IMR-90 (cell line): ENCODE data around the gene IFFO2. TPM values are rescaled to one million over a fixed set of nuclear protein-coding genes. Genes with fewer than 3 reads are reported as not detected.

ENCODE experiments used
- ATAC-seq: fragments of 200-7000 bp; cut with Tn5 transposase; 2 replicates; pipeline ENCODE4 v1.9.1; 2020; ENCODE audit warnings: low read depth, mild to moderate bottlenecking, moderate library complexity
- BruUV-seq: library from RNA; stranded (reverse); fragments of 400-500 nt; replicated peaks from 2 replicates; lab custom pipeline; 2021; lab: Mats Ljungman, UMichigan
- CTCF ChIA-PET: fragments of 300-600 bp; formaldehyde crosslinking; extraction: SDS; loops from one replicate; lab custom pipeline; 2021; ENCODE audit warnings: antibody characterized with exemption; lab: Yijun Ruan, JAX
- POLR2A ChIA-PET: fragments of 300-600 bp; sonication (Branson Sonifier 250); formaldehyde crosslinking; loops from one replicate; lab custom pipeline; 2022; ENCODE audit warnings: antibody characterized with exemption; ENCODE audit not compliant: unreplicated experiment; lab: Charles Lee
- DNase-seq: peaks from one replicate; pipeline ENCODE4 v3.0.0; 2013
- H2AFZ ChIP-seq: replicated peaks from 2 replicates; pipeline ENCODE3; 2013; ENCODE audit warnings: low read length, mild to moderate bottlenecking; ENCODE audit not compliant: poor library complexity
- H2AK5ac ChIP-seq: 2 replicates; pipeline ENCODE4 v1.6.1; 2013; ENCODE audit warnings: low read depth, low read length, inconsistent platforms
- H2AK9ac ChIP-seq: replicated peaks from 2 replicates; pipeline ENCODE3; 2013; ENCODE audit warnings: mild to moderate bottlenecking, low read depth, low read length, moderate library complexity; ENCODE audit not compliant: poor library complexity
- H2BK120ac ChIP-seq: 2 replicates; pipeline ENCODE4 v1.6.1; 2013; ENCODE audit warnings: low read depth, low read length, inconsistent platforms
- H2BK15ac ChIP-seq: 3 replicates; pipeline ENCODE4 v1.6.1; 2013; ENCODE audit warnings: low read depth, low read length, inconsistent platforms
- H2BK20ac ChIP-seq: 2 replicates; pipeline ENCODE4 v1.6.1; 2013; ENCODE audit warnings: low read depth, mild to moderate bottlenecking, inconsistent platforms, low read length, moderate library complexity
- H2BK5ac ChIP-seq: 2 replicates; pipeline ENCODE4 v1.6.1; 2013; ENCODE audit warnings: mild to moderate bottlenecking, low read depth, low read length, inconsistent platforms; ENCODE audit not compliant: poor library complexity, severe bottlenecking
- H3K14ac ChIP-seq: replicated peaks from 2 replicates; pipeline ENCODE4 v1.6.1; 2013; ENCODE audit warnings: low read depth, low read length, inconsistent platforms
- H3K18ac ChIP-seq: 2 replicates; pipeline ENCODE4 v1.6.1; 2013; ENCODE audit warnings: low read depth, low read length, control low read depth
- H3K23ac ChIP-seq: 2 replicates; pipeline ENCODE4 v1.6.1; 2013; ENCODE audit warnings: low read depth, low read length, inconsistent platforms
- H3K27ac ChIP-seq: 2 replicates; pipeline ENCODE4 v1.5.1; 2013; ENCODE audit warnings: mild to moderate bottlenecking, control low read depth, low read length; ENCODE audit not compliant: insufficient read depth
- H3K27me3 ChIP-seq: 2 replicates; pipeline ENCODE4 v1.6.1; 2013; ENCODE audit warnings: low read length; ENCODE audit not compliant: control insufficient read depth, insufficient read depth
- H3K36me3 ChIP-seq: 2 replicates; pipeline ENCODE4 v1.6.1; 2013; ENCODE audit warnings: low read length, mixed read lengths; ENCODE audit not compliant: control insufficient read depth, insufficient read depth
- H3K4ac ChIP-seq: 2 replicates; pipeline ENCODE4 v1.6.1; 2013; ENCODE audit warnings: low read depth, low read length, inconsistent platforms
- H3K4me1 ChIP-seq: 2 replicates; pipeline ENCODE4 v1.6.1; 2013; ENCODE audit warnings: low read length, mixed read lengths; ENCODE audit not compliant: control insufficient read depth, insufficient read depth
- H3K4me2 ChIP-seq: 2 replicates; pipeline ENCODE4 v1.6.1; 2013; ENCODE audit warnings: low read depth, mild to moderate bottlenecking, control low read depth, low read length, moderate library complexity
- H3K4me3 ChIP-seq: 2 replicates; pipeline ENCODE4 v1.5.1; 2013; ENCODE audit warnings: low read depth, mild to moderate bottlenecking, control low read depth, low read length, moderate library complexity; ENCODE audit not compliant: insufficient read depth
- H3K56ac ChIP-seq: 2 replicates; pipeline ENCODE4 v1.6.1; 2013; ENCODE audit warnings: low read length, inconsistent platforms; ENCODE audit not compliant: insufficient read depth; ENCODE audit errors: extremely low read depth
- H3K79me1 ChIP-seq, 2 experiments: 2 replicates each; pipeline ENCODE4 v1.6.1; 2013; ENCODE audit warnings: low read length in 2 of 2, inconsistent platforms in 1 of 2, low read depth in 1 of 2
- H3K9ac ChIP-seq: 2 replicates; pipeline ENCODE4 v1.6.1; 2013; ENCODE audit warnings: low read depth, low read length, control low read depth
- H3K9me1 ChIP-seq: 2 replicates; pipeline ENCODE4 v1.6.1; 2013; ENCODE audit warnings: low read length, inconsistent platforms; ENCODE audit not compliant: insufficient read depth
- H3K9me3 ChIP-seq: 2 replicates; pipeline ENCODE4 v1.6.1; 2013; ENCODE audit warnings: low read length; ENCODE audit not compliant: control insufficient read depth, insufficient read depth
- H4K20me1 ChIP-seq: 2 replicates; pipeline ENCODE4 v1.6.1; 2013; ENCODE audit warnings: low read length, inconsistent platforms; ENCODE audit not compliant: insufficient read depth
- H4K5ac ChIP-seq: 2 replicates; pipeline ENCODE4 v1.6.1; 2013; ENCODE audit warnings: mild to moderate bottlenecking, low read depth, low read length, control low read depth
- H4K8ac ChIP-seq, 2 experiments: 2 replicates each; pipeline ENCODE4 v1.6.1; 2013; ENCODE audit warnings: low read depth in 2 of 2, low read length in 2 of 2, control low read depth in 1 of 2, inconsistent platforms in 1 of 2
- H4K91ac ChIP-seq: 2 replicates; pipeline ENCODE4 v1.6.1; 2013; ENCODE audit warnings: low read depth, low read length, inconsistent platforms; ENCODE audit not compliant: insufficient read depth
- BHLHE40 ChIP-seq: fragments of 150-350 bp; IDR thresholded peaks from 2 replicates; pipeline ENCODE4 v1.6.1; 2016; ENCODE audit warnings: mild to moderate bottlenecking, low read depth, low read length
- CTCF ChIP-seq: conservative IDR thresholded peaks from 2 replicates; pipeline ENCODE4 v1.5.1; 2012; ENCODE audit warnings: mild to moderate bottlenecking, low read depth, low read length, improper control_type of control experiment
- WGBS, 2 experiments: methylation state at CpG; one replicate each; pipeline versions ENCODE4 v1.1.5 to v1.1.7; 2013; ENCODE audit warnings: missing lambda C conversion rate in 2 of 2; ENCODE audit not compliant: insufficient read length in 1 of 2; ENCODE audit errors: extremely low coverage in 2 of 2; 5-methylcytosine and 5-hydroxymethylcytosine counted together
- dilution Hi-C: fragments of 300-500 bp; cut with HindIII; formaldehyde crosslinking; loops from one replicate; pipeline ENCODE4 v1.14.3; 2018; ENCODE audit warnings: low sequenced_read_pairs; ENCODE audit not compliant: unreplicated experiment
- in situ Hi-C: fragments of 300-500 bp; cut with MboI; formaldehyde crosslinking; loops from 3 replicates; pipeline ENCODE4 v1.14.3; 2019; ENCODE audit warnings: low sequenced_read_pairs, inconsistent platforms, mixed read lengths
- intact Hi-C: fragments of 100-400 bp; cut with micrococcal nuclease; formaldehyde crosslinking; loops from 2 replicates; pipeline ENCODE4 v1.10.0; 2022
- polyA plus RNA-seq, 3 experiments: library from polyadenylated mRNA; depleted of rRNA; stranded (reverse); fragments of >200 nt; gene quantifications; 2 replicates each; pipeline ENCODE4 v1.2.3, GENCODE V29; 2012; ENCODE audit warnings: low replicate concordance in 1 of 3
- total RNA-seq: library from RNA; depleted of rRNA; stranded (reverse); fragments of >200 nt; gene quantifications from 2 replicates; pipeline ENCODE4 v1.2.3, GENCODE V29; 2012

The IFFO2 gene
- total and polyA plus RNA-seq, 2 of the 4 experiments (the other 2 are of a cell fraction), result 14.5 to 18.2 TPM

- no peak for TF ChIP-seq CTCF
Observed at GRCh38 chr1:18957532-18958300, 1.2 kb upstream of the IFFO2 start (continued).

GRCh38 chr1:18957136-18957521 is 653 bp upstream of the IFFO2 start:
- POLR2A ChIA-PET, result no interaction called here
- Histone ChIP-seq H3K36me3 (no peaks in the 10 kb centered on the region), H3K9ac (peak overlapping the region; percentile 73), H3K27me3 (peaks cover 6% of the 10 kb centered on the region; the same call in 1 of the 2 replicates), H3K23ac (peak overlapping the region; percentile 86), H4K91ac (0 out of 2 replicates have a peak overlapping the region, but pooled peaks have one; percentile 75), H3K14ac (peak overlapping the region; percentile 86), H3K4me1 (peaks cover 14% of the 10 kb centered on the region), H2BK15ac (peak overlapping the region; percentile 64; the same call in 1 of the 3 replicates), H3K18ac (peak overlapping the region; percentile 18; the same call in 1 of the 2 replicates), H3K27ac (peak overlapping the region; percentile 70), H3K4me2 (peak overlapping the region; percentile 83), H4K8ac (peak overlapping the region; percentile 53 to 70; a peak in 2 of 4 replicates), H2AFZ (peak overlapping the region; percentile 95), H2BK20ac (no peak overlapping the region), H2AK5ac (peak overlapping the region; percentile 33), H3K4me3 (peak overlapping the region; percentile 64), H3K56ac (peak overlapping the region; percentile 54), H2AK9ac (peak overlapping the region; percentile 82), H3K4ac (peak overlapping the region; percentile 87), H3K79me1 (peaks cover 0 to 27% of the 10 kb centered on the region in 2 experiments; a peak in 2 of 4 replicates), H4K20me1 (peaks cover 23% of the 10 kb centered on the region), H2BK5ac (peak overlapping the region; percentile 61), H3K9me1 (peaks cover 3% of the 10 kb centered on the region; the same call in 1 of the 2 replicates), H3K9me3 (no peaks in the 10 kb centered on the region), H4K5ac (0 out of 2 replicates have a peak overlapping the region, but pooled peaks have one; percentile 28), H2BK120ac (peak overlapping the region; percentile 65; the same call in 1 of the 2 replicates)
- in situ Hi-C loops, result no loop called here
- no peak for TF ChIP-seq BHLHE40
- ATAC-seq (peak; percentile 3), DNase-seq (no peak)
- 15% methylated on average over 8 of the region's 27 CpGs; no CpG with 5 or more reads in 1 of the 2 experiments for WGBS, 2 experiments
- BruUV-seq, result no TSS peak
- CTCF ChIA-PET, result no interaction called here
- dilution Hi-C loops, result no loop called here
- intact Hi-C loops, result loop anchor here (2.0 to 5.0 kb wide), 2 partner anchors 30 to 55 kb away; no protein-coding TSS in a partner anchor
